Fibroblast of peridontal ligament (primary cell): ENCODE measurements around the gene CCDC126.
"Not testable (repeated sequence)": the region's sequence is repeated elsewhere in the genome, so short reads cannot be mapped to it uniquely, and the experiment has no call there.

Source experiments
- DNase-seq: peaks from one replicate; pipeline ENCODE4 v3.0.0-alpha.2; 2010; ENCODE audit errors: extremely low read depth

Gene CCDC126

GRCh38 chr7:23628370-23628769 lies 31.2 kb downstream of the CCDC126 start:
- DNase-seq, result no peak

GRCh38 chr7:23633417-23633816 lies 36.2 kb downstream of the CCDC126 start:
- DNase-seq, result no peak

GRCh38 chr7:23645822-23646221 lies 48.6 kb downstream of the CCDC126 start:
- DNase-seq, result no peak

- DNase-seq, result no peak
Observed at GRCh38 chr7:23653942-23654341, 56.8 kb downstream of the CCDC126 start.

GRCh38 chr7:23654508-23654907 lies 57.3 kb downstream of the CCDC126 start:
- DNase-seq, result peak; percentile 4

- no peak for DNase-seq
Observed at GRCh38 chr7:23655433-23655832, 58.3 kb downstream of the CCDC126 start.

- DNase-seq, result no peak
Observed at GRCh38 chr7:23658831-23659427, 61.7 kb downstream of the CCDC126 start.

GRCh38 chr7:23661385-23661784 lies 64.2 kb downstream of the CCDC126 start:
- DNase-seq, result no peak

GRCh38 chr7:23662124-23662983 lies 65.2 kb downstream of the CCDC126 start:
- peak; percentile 3 for DNase-seq

GRCh38 chr7:23662984-23663313 lies 65.8 kb downstream of the CCDC126 start:
- no peak for DNase-seq

- no peak for DNase-seq
Observed at GRCh38 chr7:23664122-23664521, 66.9 kb downstream of the CCDC126 start.

GRCh38 chr7:23672033-23672432 lies 74.9 kb downstream of the CCDC126 start:
- DNase-seq, result no peak

GRCh38 chr7:23679898-23680413 lies 82.8 kb downstream of the CCDC126 start, which contains the start of gene FAM221A:
Gene FAM221A, plus strand, starts transcription at chr7:23680199. Its CDS starts 20 bp downstream, at chr7:23680219.
- DNase-seq, result peak; percentile 33

- peak; percentile 56 for DNase-seq
Observed at GRCh38 chr7:23680414-23681405, 83.5 kb downstream of the CCDC126 start.

- not testable (repeated sequence) for DNase-seq
Observed at GRCh38 chr7:23684041-23684440, 86.9 kb downstream of the CCDC126 start.

- DNase-seq, result peak; percentile 19
Observed at GRCh38 chr7:23685731-23686130, 88.5 kb downstream of the CCDC126 start.

- DNase-seq, result no peak
Observed at GRCh38 chr7:23687011-23687410, 89.8 kb downstream of the CCDC126 start.

- no peak for DNase-seq
Observed at GRCh38 chr7:23689165-23689564, 92.0 kb downstream of the CCDC126 start.

GRCh38 chr7:23691320-23691719 lies 94.1 kb downstream of the CCDC126 start:
- DNase-seq, result no peak

- DNase-seq, result no peak
Observed at GRCh38 chr7:23693224-23693623, 96.0 kb downstream of the CCDC126 start.
